IMR-90 (cell line): Measurements from ENCODE around the gene TWIST1. TPM values are rescaled to one million over a fixed set of nuclear protein-coding genes. Genes with fewer than 3 reads are reported as not detected.
A peak's percentile ranks its signal among the peaks of the same experiment; 100 is the strongest.

Experiments used
- ATAC-seq: fragments of 200-7000 bp; cut with Tn5 transposase; 2 replicates; pipeline ENCODE4 v1.9.1; 2020; ENCODE audit warnings: low read depth, mild to moderate bottlenecking, moderate library complexity
- BruUV-seq: library from RNA; stranded (reverse); fragments of 400-500 nt; replicated peaks from 2 replicates; lab custom pipeline; 2021; lab: Mats Ljungman, UMichigan
- CTCF ChIA-PET: fragments of 300-600 bp; formaldehyde crosslinking; extraction: SDS; loops from one replicate; lab custom pipeline; 2021; ENCODE audit warnings: antibody characterized with exemption; lab: Yijun Ruan, JAX
- POLR2A ChIA-PET: fragments of 300-600 bp; sonication (Branson Sonifier 250); formaldehyde crosslinking; loops from one replicate; lab custom pipeline; 2022; ENCODE audit warnings: antibody characterized with exemption; ENCODE audit not compliant: unreplicated experiment; lab: Charles Lee
- DNase-seq: peaks from one replicate; pipeline ENCODE4 v3.0.0; 2013
- H2AFZ ChIP-seq: replicated peaks from 2 replicates; pipeline ENCODE3; 2013; ENCODE audit warnings: low read length, mild to moderate bottlenecking; ENCODE audit not compliant: poor library complexity
- H2AK5ac ChIP-seq: 2 replicates; pipeline ENCODE4 v1.6.1; 2013; ENCODE audit warnings: low read depth, low read length, inconsistent platforms
- H2AK9ac ChIP-seq: replicated peaks from 2 replicates; pipeline ENCODE3; 2013; ENCODE audit warnings: mild to moderate bottlenecking, low read depth, low read length, moderate library complexity; ENCODE audit not compliant: poor library complexity
- H2BK120ac ChIP-seq: 2 replicates; pipeline ENCODE4 v1.6.1; 2013; ENCODE audit warnings: low read depth, low read length, inconsistent platforms
- H2BK15ac ChIP-seq: 3 replicates; pipeline ENCODE4 v1.6.1; 2013; ENCODE audit warnings: low read depth, low read length, inconsistent platforms
- H2BK20ac ChIP-seq: 2 replicates; pipeline ENCODE4 v1.6.1; 2013; ENCODE audit warnings: low read depth, mild to moderate bottlenecking, inconsistent platforms, low read length, moderate library complexity
- H2BK5ac ChIP-seq: 2 replicates; pipeline ENCODE4 v1.6.1; 2013; ENCODE audit warnings: mild to moderate bottlenecking, low read depth, low read length, inconsistent platforms; ENCODE audit not compliant: poor library complexity, severe bottlenecking
- H3K14ac ChIP-seq: replicated peaks from 2 replicates; pipeline ENCODE4 v1.6.1; 2013; ENCODE audit warnings: low read depth, low read length, inconsistent platforms
- H3K18ac ChIP-seq: 2 replicates; pipeline ENCODE4 v1.6.1; 2013; ENCODE audit warnings: low read depth, low read length, control low read depth
- H3K23ac ChIP-seq: 2 replicates; pipeline ENCODE4 v1.6.1; 2013; ENCODE audit warnings: low read depth, low read length, inconsistent platforms
- H3K27ac ChIP-seq: 2 replicates; pipeline ENCODE4 v1.5.1; 2013; ENCODE audit warnings: mild to moderate bottlenecking, control low read depth, low read length; ENCODE audit not compliant: insufficient read depth
- H3K27me3 ChIP-seq: 2 replicates; pipeline ENCODE4 v1.6.1; 2013; ENCODE audit warnings: low read length; ENCODE audit not compliant: control insufficient read depth, insufficient read depth
- H3K36me3 ChIP-seq: 2 replicates; pipeline ENCODE4 v1.6.1; 2013; ENCODE audit warnings: low read length, mixed read lengths; ENCODE audit not compliant: control insufficient read depth, insufficient read depth
- H3K4ac ChIP-seq: 2 replicates; pipeline ENCODE4 v1.6.1; 2013; ENCODE audit warnings: low read depth, low read length, inconsistent platforms
- H3K4me1 ChIP-seq: 2 replicates; pipeline ENCODE4 v1.6.1; 2013; ENCODE audit warnings: low read length, mixed read lengths; ENCODE audit not compliant: control insufficient read depth, insufficient read depth
- H3K4me2 ChIP-seq: 2 replicates; pipeline ENCODE4 v1.6.1; 2013; ENCODE audit warnings: low read depth, mild to moderate bottlenecking, control low read depth, low read length, moderate library complexity
- H3K4me3 ChIP-seq: 2 replicates; pipeline ENCODE4 v1.5.1; 2013; ENCODE audit warnings: low read depth, mild to moderate bottlenecking, control low read depth, low read length, moderate library complexity; ENCODE audit not compliant: insufficient read depth
- H3K56ac ChIP-seq: 2 replicates; pipeline ENCODE4 v1.6.1; 2013; ENCODE audit warnings: low read length, inconsistent platforms; ENCODE audit not compliant: insufficient read depth; ENCODE audit errors: extremely low read depth
- H3K79me1 ChIP-seq, 2 experiments: 2 replicates each; pipeline ENCODE4 v1.6.1; 2013; ENCODE audit warnings: low read length in 2 of 2, inconsistent platforms in 1 of 2, low read depth in 1 of 2
- H3K9ac ChIP-seq: 2 replicates; pipeline ENCODE4 v1.6.1; 2013; ENCODE audit warnings: low read depth, low read length, control low read depth
- H3K9me1 ChIP-seq: 2 replicates; pipeline ENCODE4 v1.6.1; 2013; ENCODE audit warnings: low read length, inconsistent platforms; ENCODE audit not compliant: insufficient read depth
- H3K9me3 ChIP-seq: 2 replicates; pipeline ENCODE4 v1.6.1; 2013; ENCODE audit warnings: low read length; ENCODE audit not compliant: control insufficient read depth, insufficient read depth
- H4K20me1 ChIP-seq: 2 replicates; pipeline ENCODE4 v1.6.1; 2013; ENCODE audit warnings: low read length, inconsistent platforms; ENCODE audit not compliant: insufficient read depth
- H4K5ac ChIP-seq: 2 replicates; pipeline ENCODE4 v1.6.1; 2013; ENCODE audit warnings: mild to moderate bottlenecking, low read depth, low read length, control low read depth
- H4K8ac ChIP-seq, 2 experiments: 2 replicates each; pipeline ENCODE4 v1.6.1; 2013; ENCODE audit warnings: low read depth in 2 of 2, low read length in 2 of 2, control low read depth in 1 of 2, inconsistent platforms in 1 of 2
- H4K91ac ChIP-seq: 2 replicates; pipeline ENCODE4 v1.6.1; 2013; ENCODE audit warnings: low read depth, low read length, inconsistent platforms; ENCODE audit not compliant: insufficient read depth
- CEBPB ChIP-seq: IDR thresholded peaks from 2 replicates; pipeline ENCODE4 v1.6.1; 2012; ENCODE audit warnings: low read depth, low read length, improper control_type of control experiment
- POLR2A ChIP-seq: IDR thresholded peaks from 2 replicates; pipeline ENCODE4 v1.6.1; 2012; ENCODE audit warnings: mild to moderate bottlenecking, low read depth, low read length
- RAD21 ChIP-seq: IDR thresholded peaks from 2 replicates; pipeline ENCODE4 v1.6.1; 2012; ENCODE audit warnings: low read length, improper control_type of control experiment
- WGBS, 2 experiments: methylation state at CpG; one replicate each; pipeline versions ENCODE4 v1.1.5 to v1.1.7; 2013; ENCODE audit warnings: missing lambda C conversion rate in 2 of 2; ENCODE audit not compliant: insufficient read length in 1 of 2; ENCODE audit errors: extremely low coverage in 2 of 2; 5-methylcytosine and 5-hydroxymethylcytosine counted together
- dilution Hi-C: fragments of 300-500 bp; cut with HindIII; formaldehyde crosslinking; loops from one replicate; pipeline ENCODE4 v1.14.3; 2018; ENCODE audit warnings: low sequenced_read_pairs; ENCODE audit not compliant: unreplicated experiment
- in situ Hi-C: fragments of 300-500 bp; cut with MboI; formaldehyde crosslinking; loops from 3 replicates; pipeline ENCODE4 v1.14.3; 2019; ENCODE audit warnings: low sequenced_read_pairs, inconsistent platforms, mixed read lengths
- intact Hi-C: fragments of 100-400 bp; cut with micrococcal nuclease; formaldehyde crosslinking; loops from 2 replicates; pipeline ENCODE4 v1.10.0; 2022
- polyA plus RNA-seq, 3 experiments: library from polyadenylated mRNA; depleted of rRNA; stranded (reverse); fragments of >200 nt; gene quantifications; 2 replicates each; pipeline ENCODE4 v1.2.3, GENCODE V29; 2012; ENCODE audit warnings: low replicate concordance in 1 of 3
- total RNA-seq: library from RNA; depleted of rRNA; stranded (reverse); fragments of >200 nt; gene quantifications from 2 replicates; pipeline ENCODE4 v1.2.3, GENCODE V29; 2012
- TF ChIP-seq, protein P1 (sequence below): conservative IDR thresholded peaks from 2 replicates; pipeline ENCODE4 v1.5.1; 2012; ENCODE audit warnings: mild to moderate bottlenecking, low read depth, low read length, improper control_type of control experiment

The TWIST1 gene
- total and polyA plus RNA-seq, 2 of the 4 experiments (the other 2 are of a cell fraction) = 5.4 to 42.3 TPM

DNA sequence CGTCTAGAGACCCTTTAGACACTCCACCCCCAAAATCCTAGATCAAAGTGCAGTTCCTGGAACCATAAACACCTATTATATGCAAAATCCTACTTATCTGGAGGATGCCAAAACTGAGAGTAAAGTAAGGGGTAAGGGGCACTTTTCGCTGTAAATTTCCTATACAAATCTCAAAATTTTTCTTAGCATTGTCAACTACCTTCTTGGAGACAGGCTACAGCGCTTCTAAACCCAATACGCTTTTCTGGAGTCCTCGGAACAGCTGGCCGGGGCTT lies 10.4 kb downstream of the TWIST1 start:
- Histone ChIP-seq H3K79me1 (peaks cover 0 to 17% of the 10 kb centered on the region in 2 experiments; a peak in 2 of 4 replicates), H3K9me1 (0 out of 2 replicates have a peak, but pooled peaks cover 3% of the 10 kb centered on the region), H3K4ac (0 out of 2 replicates have a peak overlapping the region, but pooled peaks have one; percentile 29), H3K4me1 (peaks cover 6% of the 10 kb centered on the region), H2AK5ac (no peak overlapping the region), H2BK5ac (no peak overlapping the region), H3K23ac (peak overlapping the region; percentile 81; the same call in 1 of the 2 replicates), H3K4me2 (peak overlapping the region; percentile 74), H4K91ac (no peak overlapping the region), H2BK15ac (no peak overlapping the region), H2AFZ (peak overlapping the region; percentile 85), H3K36me3 (no peaks in the 10 kb centered on the region; the same call in 1 of the 2 replicates), H3K9ac (peak overlapping the region; percentile 64; the same call in 1 of the 2 replicates), H4K5ac (no peak overlapping the region), H3K27ac (no peak overlapping the region), H3K14ac (no peak overlapping the region), H4K20me1 (no peaks in the 10 kb centered on the region), H2AK9ac (no peak overlapping the region), H3K18ac (no peak overlapping the region), H2BK20ac (no peak overlapping the region), H2BK120ac (0 out of 2 replicates have a peak overlapping the region, but pooled peaks have one; percentile 80), H3K9me3 (no peaks in the 10 kb centered on the region), H4K8ac (peak overlapping the region; percentile 64 to 65; a peak in 2 of 4 replicates), H3K4me3 (peak overlapping the region; percentile 45), H3K27me3 (no peaks in the 10 kb centered on the region), H3K56ac (no peak overlapping the region)
- intact Hi-C loops (loop anchor here (5.0 kb wide), 3 partner anchors 210 to 755 kb away; no protein-coding TSS in a partner anchor), dilution Hi-C loops (no loop called here), in situ Hi-C loops (loop anchor here (25.0 kb wide), 1 partner anchor 745 kb away; no protein-coding TSS in a partner anchor)
- WGBS, 2 experiments = no CpG with 5 or more reads among the region's 6 CpGs
- DNase-seq (no peak), ATAC-seq (peak; percentile 21)
- POLR2A ChIA-PET = no interaction called here
- no peak for TF ChIP-seq RAD21
- TF ChIP-seq CEBPB = no peak
- TF ChIP-seq, protein P1, sequence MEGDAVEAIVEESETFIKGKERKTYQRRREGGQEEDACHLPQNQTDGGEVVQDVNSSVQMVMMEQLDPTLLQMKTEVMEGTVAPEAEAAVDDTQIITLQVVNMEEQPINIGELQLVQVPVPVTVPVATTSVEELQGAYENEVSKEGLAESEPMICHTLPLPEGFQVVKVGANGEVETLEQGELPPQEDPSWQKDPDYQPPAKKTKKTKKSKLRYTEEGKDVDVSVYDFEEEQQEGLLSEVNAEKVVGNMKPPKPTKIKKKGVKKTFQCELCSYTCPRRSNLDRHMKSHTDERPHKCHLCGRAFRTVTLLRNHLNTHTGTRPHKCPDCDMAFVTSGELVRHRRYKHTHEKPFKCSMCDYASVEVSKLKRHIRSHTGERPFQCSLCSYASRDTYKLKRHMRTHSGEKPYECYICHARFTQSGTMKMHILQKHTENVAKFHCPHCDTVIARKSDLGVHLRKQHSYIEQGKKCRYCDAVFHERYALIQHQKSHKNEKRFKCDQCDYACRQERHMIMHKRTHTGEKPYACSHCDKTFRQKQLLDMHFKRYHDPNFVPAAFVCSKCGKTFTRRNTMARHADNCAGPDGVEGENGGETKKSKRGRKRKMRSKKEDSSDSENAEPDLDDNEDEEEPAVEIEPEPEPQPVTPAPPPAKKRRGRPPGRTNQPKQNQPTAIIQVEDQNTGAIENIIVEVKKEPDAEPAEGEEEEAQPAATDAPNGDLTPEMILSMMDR = no peak
- TF ChIP-seq POLR2A = no peak
- CTCF ChIA-PET = interaction anchor here (1.1 kb wide), 1 partner anchor 55 kb away, joined by 3 read pairs; no protein-coding TSS in a partner anchor
- BruUV-seq = no TSS peak
